HL-60 (cell line): ENCODE results near the gene ARHGEF16.

ENCODE experiments used
- CTCF ChIP-seq: IDR thresholded peaks from one replicate; pipeline ENCODE4 v1.5.1; 2011; ENCODE audit warnings: low read length, control low read depth, inconsistent platforms; ENCODE audit not compliant: insufficient read depth
- GABPA ChIP-seq: IDR thresholded peaks from 2 replicates; pipeline ENCODE4 v1.6.1; 2012; ENCODE audit warnings: low read depth
- POLR2AphosphoS5 ChIP-seq: IDR thresholded peaks from 2 replicates; pipeline ENCODE4 v1.6.1; 2012; ENCODE audit warnings: low read depth
- REST ChIP-seq: IDR thresholded peaks from 2 replicates; pipeline ENCODE4 v1.6.1; 2012; ENCODE audit warnings: low read depth; ENCODE audit not compliant: insufficient replicate concordance
- SPI1 ChIP-seq: IDR thresholded peaks from 2 replicates; pipeline ENCODE4 v1.6.1; 2012; ENCODE audit warnings: low read depth, mild to moderate bottlenecking, borderline replicate concordance

- no peak for TF ChIP-seq CTCF
- TF ChIP-seq GABPA: no peak
- TF ChIP-seq REST: no peak
- no peak for TF ChIP-seq POLR2AphosphoS5
- TF ChIP-seq SPI1: no peak
These were observed 14.8 kb downstream of the ARHGEF16 start for GRCh38 chr1:3469104-3469848.
